ENCODE measurements around the gene ESRRA.

The ESRRA gene

DNA sequence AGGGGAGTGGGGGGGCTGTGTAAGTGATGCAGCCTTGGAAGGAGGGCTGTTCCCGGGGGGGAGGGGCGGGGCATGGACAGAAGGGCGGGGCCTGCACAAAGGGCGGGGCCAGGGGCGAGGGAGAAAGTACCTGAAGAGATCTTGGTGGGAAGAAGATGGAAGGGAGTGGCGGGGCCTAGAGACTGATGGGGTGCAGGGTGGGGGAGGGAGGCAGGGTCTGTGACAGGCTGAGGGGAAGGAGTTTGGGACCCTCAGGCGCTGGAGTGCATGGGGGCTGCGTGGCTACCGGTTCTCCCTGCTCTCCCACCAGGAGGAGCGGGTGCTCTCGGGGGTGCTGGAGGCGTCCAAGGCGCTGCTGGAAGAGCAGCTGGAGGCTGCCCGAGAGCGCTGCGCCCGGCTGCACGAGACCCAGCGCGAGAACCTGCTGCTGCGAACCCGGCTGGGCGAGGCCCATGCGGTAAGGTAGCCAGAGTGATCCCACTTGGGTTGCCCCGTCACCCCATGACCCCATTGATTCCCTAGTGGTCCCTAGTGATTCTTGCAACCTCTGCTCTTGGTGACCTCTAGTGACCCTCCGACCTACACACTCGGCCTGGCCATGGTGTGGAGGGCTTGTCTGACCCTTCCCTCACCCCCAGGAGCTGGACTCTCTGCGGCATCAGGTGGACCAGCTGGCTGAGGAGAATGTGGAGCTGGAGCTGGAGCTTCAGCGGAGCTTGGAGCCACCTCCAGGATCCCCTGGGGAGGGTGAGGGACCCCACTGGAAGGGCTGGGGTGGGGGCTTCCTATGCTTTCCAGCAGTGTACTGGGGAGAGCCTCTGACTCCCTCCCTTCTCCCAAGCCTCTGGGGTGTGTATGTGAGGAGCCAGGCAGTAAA is 37.8 kb downstream of the ESRRA start:
- peak overlapping the region; percentile 50 for H3K4me3 Mint-ChIP-seq

GRCh38 chr11:64343767-64344559 is 38.6 kb downstream of the ESRRA start:
- H3K27ac Mint-ChIP-seq = no peak overlapping the region

More for the DNA sequence above, 37.8 kb downstream of the ESRRA start:
- H3K27ac Mint-ChIP-seq = no peak overlapping the region
- H3K4me1 Mint-ChIP-seq = peaks cover 48% of the 10 kb centered on the region
- H3K36me3 Mint-ChIP-seq = peaks cover 33% of the 10 kb centered on the region
- H3K9me3 Mint-ChIP-seq = no peaks in the 10 kb centered on the region
- DNase-seq = no peak
- no peaks in the 10 kb centered on the region for H3K27me3 Mint-ChIP-seq
- CTCF ChIA-PET = interaction anchor here (0.8 to 4.0 kb wide), 8 partner anchors 11 to 308 kb away, joined by 3 to 42 read pairs (median 5); partner anchors contain the start of genes PRDX5 and TRMT112

GRCh38 chr11:64344787-64345186 is 39.5 kb downstream of the ESRRA start:
- peaks cover 33% of the 10 kb centered on the region for H3K4me1 Mint-ChIP-seq
- no peaks in the 10 kb centered on the region for H3K27me3 Mint-ChIP-seq
- H3K27ac Mint-ChIP-seq = no peak overlapping the region
- peaks cover 30% of the 10 kb centered on the region for H3K36me3 Mint-ChIP-seq
- no peaks in the 10 kb centered on the region for H3K9me3 Mint-ChIP-seq
- CTCF ChIA-PET = interaction anchor here (2.1 kb wide), 1 partner anchor 12 kb away, joined by 6 read pairs; no protein-coding TSS in a partner anchor
- H3K4me3 Mint-ChIP-seq = no peak overlapping the region
- no peak for DNase-seq

More at GRCh38 chr11:64343767-64344559, 38.6 kb downstream of the ESRRA start:
- Mint-ChIP-seq H3K4me3 (no peak overlapping the region), H3K36me3 (peaks cover 33% of the 10 kb centered on the region), H3K4me1 (peaks cover 41% of the 10 kb centered on the region), H3K27me3 (no peaks in the 10 kb centered on the region), H3K9me3 (no peaks in the 10 kb centered on the region)
- DNase-seq = peak; percentile 41
- CTCF ChIA-PET = interaction anchor here (1.0 to 4.0 kb wide), 3 partner anchors 12 to 140 kb away, joined by 3 to 26 read pairs (median 11); partner anchors contain the start of genes PRDX5 and TRMT112

DNA sequence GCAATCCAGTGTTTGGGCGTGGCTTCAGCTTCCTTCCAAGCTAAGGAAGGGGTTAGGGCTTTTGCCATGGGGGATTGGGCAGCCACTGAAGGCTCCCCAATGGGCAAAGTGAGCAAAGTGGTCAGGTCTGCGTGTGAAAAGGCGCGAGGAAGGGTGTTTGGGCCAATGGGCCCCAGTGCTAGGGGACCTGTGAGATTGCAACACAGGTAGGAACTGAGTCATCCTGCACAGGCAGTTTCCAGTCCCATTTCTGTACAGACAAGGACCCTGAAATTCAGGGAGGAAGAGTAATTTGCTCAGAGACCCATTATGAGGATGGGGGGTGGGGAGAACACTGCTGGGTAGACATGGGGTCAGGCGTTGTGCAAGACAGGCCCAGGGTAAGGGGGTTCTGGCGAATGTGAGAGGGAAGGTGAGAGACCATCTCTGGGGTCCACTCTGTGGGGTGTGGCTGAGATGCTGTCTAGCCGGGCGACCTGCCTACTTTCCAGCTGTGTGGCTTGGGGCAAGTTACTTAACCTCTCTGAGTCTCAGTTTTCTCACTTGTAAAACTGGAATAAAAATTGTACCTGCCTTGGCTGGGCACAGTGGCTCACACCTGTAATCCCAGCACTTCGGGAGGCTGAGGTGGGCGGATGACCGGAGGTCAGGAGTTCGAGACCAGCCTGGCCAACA is 42.0 kb downstream of the ESRRA start:
- CTCF ChIA-PET = interaction anchor here (0.7 kb wide), 1 partner anchor 126 kb away, joined by 3 read pairs; no protein-coding TSS in a partner anchor
- Mint-ChIP-seq H3K4me3 (no peak overlapping the region), H3K4me1 (peaks cover 13% of the 10 kb centered on the region), H3K36me3 (peaks cover 21% of the 10 kb centered on the region), H3K27ac (no peak overlapping the region), H3K9me3 (no peaks in the 10 kb centered on the region), H3K27me3 (no peaks in the 10 kb centered on the region)
- no peak for DNase-seq

DNA sequence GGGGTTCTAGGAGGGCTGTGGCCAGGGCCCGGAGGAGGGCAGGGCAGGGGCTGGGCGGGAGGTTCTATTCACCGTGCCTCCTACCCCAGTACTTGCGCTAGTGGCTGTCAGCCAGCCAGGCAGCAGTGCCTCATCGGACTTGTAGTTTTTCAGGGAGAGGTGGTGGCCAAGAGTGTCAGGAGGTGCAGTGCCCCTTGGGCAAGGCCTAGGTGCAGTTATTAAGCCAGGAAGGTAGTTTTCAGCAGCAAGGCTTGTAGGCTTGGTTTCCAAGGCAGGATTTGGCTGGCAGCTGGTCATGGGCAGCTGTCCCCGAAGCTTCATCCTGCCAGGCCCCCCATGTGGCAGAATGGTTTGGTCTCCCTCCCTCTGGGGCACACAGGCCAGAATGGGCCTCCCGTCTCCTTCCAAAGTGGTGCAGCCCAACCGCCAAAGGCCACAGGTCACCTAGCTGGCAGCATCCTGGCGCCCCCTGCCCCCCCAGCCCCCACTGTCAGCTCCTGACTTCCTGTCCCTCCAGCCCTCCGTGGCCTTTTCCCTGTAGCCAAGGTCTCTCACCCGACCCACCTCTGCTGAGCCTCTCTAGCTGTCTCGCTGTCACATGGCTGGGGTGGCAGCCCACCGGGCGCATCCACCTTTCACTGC is 43.2 kb downstream of the ESRRA start:
- no peaks in the 10 kb centered on the region for H3K9me3 Mint-ChIP-seq
- peaks cover 7% of the 10 kb centered on the region for H3K4me1 Mint-ChIP-seq
- no peak overlapping the region for H3K27ac Mint-ChIP-seq
- H3K36me3 Mint-ChIP-seq = peaks cover 19% of the 10 kb centered on the region
- CTCF ChIA-PET = interaction anchor here (1.6 kb wide), 1 partner anchor 31 kb away, joined by 6 read pairs; the partner anchor contains the start of genes PRDX5 and TRMT112
- H3K27me3 Mint-ChIP-seq = no peaks in the 10 kb centered on the region
- DNase-seq = no peak
- no peak overlapping the region for H3K4me3 Mint-ChIP-seq

- H3K27me3 Mint-ChIP-seq = no peaks in the 10 kb centered on the region
- peaks cover 7% of the 10 kb centered on the region for H3K4me1 Mint-ChIP-seq
- H3K9me3 Mint-ChIP-seq = no peaks in the 10 kb centered on the region
- DNase-seq = no peak
- CTCF ChIA-PET = interaction anchor here (1.6 kb wide), 1 partner anchor 31 kb away, joined by 6 read pairs; the partner anchor contains the start of genes PRDX5 and TRMT112
- no peak overlapping the region for H3K4me3 Mint-ChIP-seq
- H3K36me3 Mint-ChIP-seq = peaks cover 19% of the 10 kb centered on the region
- H3K27ac Mint-ChIP-seq = no peak overlapping the region
Observed at GRCh38 chr11:64349025-64349387, 43.7 kb downstream of the ESRRA start.

- Mint-ChIP-seq H3K4me3 (no peak overlapping the region), H3K36me3 (peaks cover 19% of the 10 kb centered on the region), H3K27ac (no peak overlapping the region), H3K27me3 (no peaks in the 10 kb centered on the region), H3K4me1 (peaks cover 7% of the 10 kb centered on the region), H3K9me3 (no peaks in the 10 kb centered on the region)
- CTCF ChIA-PET = interaction anchor here (1.6 kb wide), 1 partner anchor 32 kb away, joined by 6 read pairs; the partner anchor contains the start of genes PRDX5 and TRMT112
- DNase-seq = no peak
Observed at GRCh38 chr11:64349404-64349803, 44.1 kb downstream of the ESRRA start.

GRCh38 chr11:64351136-64351631 is 45.9 kb downstream of the ESRRA start:
- DNase-seq = no peak
- Mint-ChIP-seq H3K27ac (no peak overlapping the region), H3K4me1 (peaks cover 4% of the 10 kb centered on the region), H3K9me3 (no peaks in the 10 kb centered on the region), H3K36me3 (peaks cover 10% of the 10 kb centered on the region), H3K27me3 (no peaks in the 10 kb centered on the region), H3K4me3 (no peak overlapping the region)
- CTCF ChIA-PET = interaction anchor here (1.4 to 4.9 kb wide), 2 partner anchors 34 to 98 kb away, joined by 4 to 24 read pairs; partner anchors contain the start of genes PRDX5 and TRMT112

GRCh38 chr11:64352099-64352994 is 47.0 kb downstream of the ESRRA start:
- no peak overlapping the region for H3K27ac Mint-ChIP-seq
- CTCF ChIA-PET = interaction anchor here (0.6 to 6.6 kb wide), 3 partner anchors 11 to 182 kb away, joined by 4 to 42 read pairs (median 24); partner anchors contain the start of genes CCDC88B, PRDX5 and TRMT112
- H3K36me3 Mint-ChIP-seq = peaks cover 10% of the 10 kb centered on the region
- peaks cover 9% of the 10 kb centered on the region for H3K4me1 Mint-ChIP-seq
- no peak overlapping the region for H3K4me3 Mint-ChIP-seq
- DNase-seq = no peak
- H3K9me3 Mint-ChIP-seq = no peaks in the 10 kb centered on the region
- no peaks in the 10 kb centered on the region for H3K27me3 Mint-ChIP-seq

DNA sequence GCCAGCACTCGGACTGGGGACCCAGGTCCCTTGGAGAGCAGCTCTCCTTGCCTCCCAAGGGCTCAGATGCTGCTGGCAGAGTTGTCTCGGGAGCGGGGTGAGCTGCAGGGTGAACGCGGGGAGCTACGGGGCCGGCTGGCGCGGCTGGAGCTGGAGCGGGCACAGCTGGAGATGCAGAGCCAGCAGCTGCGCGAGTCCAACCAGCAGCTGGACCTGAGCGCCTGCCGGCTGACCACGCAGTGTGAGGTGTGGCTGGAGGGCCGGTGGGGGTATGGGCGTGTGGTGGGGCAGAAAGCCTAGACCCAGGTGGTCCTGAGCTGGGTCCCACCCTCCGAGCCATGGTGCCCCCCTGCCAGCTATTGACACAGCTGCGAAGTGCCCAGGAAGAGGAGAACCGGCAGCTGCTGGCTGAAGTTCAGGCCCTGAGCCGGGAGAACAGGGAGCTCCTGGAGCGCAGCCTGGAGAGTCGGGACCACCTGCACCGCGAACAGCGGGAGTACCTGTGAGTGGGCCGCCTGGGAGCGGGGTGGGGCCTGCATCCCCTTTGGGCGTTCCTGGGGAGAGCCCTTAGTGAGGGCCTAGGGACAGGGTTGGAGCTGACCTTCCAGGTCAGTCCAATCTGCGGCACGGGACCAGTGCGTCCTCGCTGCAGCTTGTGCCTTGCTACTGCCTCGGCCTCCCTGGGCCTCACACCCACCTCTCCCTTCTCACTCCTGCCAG is 47.8 kb downstream of the ESRRA start:
- no peaks in the 10 kb centered on the region for H3K9me3 Mint-ChIP-seq
- CTCF ChIA-PET = interaction anchor here (0.6 to 6.6 kb wide), 5 partner anchors 12 to 183 kb away, joined by 4 to 42 read pairs (median 22); partner anchors contain the start of genes CCDC88B, ESRRA, PRDX5 and TRMT112
- H3K36me3 Mint-ChIP-seq = peaks cover 10% of the 10 kb centered on the region
- peaks cover 15% of the 10 kb centered on the region for H3K4me1 Mint-ChIP-seq
- DNase-seq = no peak
- no peak overlapping the region for H3K27ac Mint-ChIP-seq
- H3K27me3 Mint-ChIP-seq = no peaks in the 10 kb centered on the region
- H3K4me3 Mint-ChIP-seq = no peak overlapping the region

- H3K27ac Mint-ChIP-seq = no peak overlapping the region
- CTCF ChIA-PET = interaction anchor here (1.0 to 6.6 kb wide), 7 partner anchors 13 to 50 kb away, joined by 3 to 42 read pairs (median 9); partner anchors contain the start of genes CCDC88B, ESRRA, PRDX5 and TRMT112
Observed at GRCh38 chr11:64353715-64354506, 48.6 kb downstream of the ESRRA start.

More at GRCh38 chr11:64353715-64354506, 48.6 kb downstream of the ESRRA start:
- H3K36me3 Mint-ChIP-seq = peaks cover 8% of the 10 kb centered on the region
- H3K9me3 Mint-ChIP-seq = no peaks in the 10 kb centered on the region
- no peaks in the 10 kb centered on the region for H3K27me3 Mint-ChIP-seq
- no peak for DNase-seq
- H3K4me3 Mint-ChIP-seq = no peak overlapping the region
- peaks cover 17% of the 10 kb centered on the region for H3K4me1 Mint-ChIP-seq
